ENCODE data around the gene RBBP8.

The RBBP8 gene

GRCh38 chr18:23063502-23063901 lies 130.4 kb downstream of the RBBP8 start:
- no peak overlapping the region for H3K4me3 ChIP-seq (replicated peaks in 1 of 2; ENCODE audit: low read depth in 2 of 2, low read length in 2 of 2)
- DNase-seq (ENCODE audit: low read depth in 2 of 2): no peak
- no peak for TF ChIP-seq CTCF (IDR thresholded peaks at IDR 0.05; ENCODE audit: low read depth, low read length)

- TF ChIP-seq CTCF (IDR thresholded peaks at IDR 0.05; ENCODE audit: low read depth, low read length): no peak
- no peak for DNase-seq (ENCODE audit: low read depth in 2 of 2)
- no peak overlapping the region for H3K4me3 ChIP-seq (replicated peaks in 1 of 2; ENCODE audit: low read depth in 2 of 2, low read length in 2 of 2)
Observed at GRCh38 chr18:23065234-23065806, 132.2 kb downstream of the RBBP8 start.

- no peak overlapping the region for H3K4me3 ChIP-seq (replicated peaks in 1 of 2; ENCODE audit: low read depth in 2 of 2, low read length in 2 of 2)
- no peak for TF ChIP-seq CTCF (IDR thresholded peaks at IDR 0.05; ENCODE audit: low read depth, low read length)
- no peak for DNase-seq (ENCODE audit: low read depth in 2 of 2)
Observed at GRCh38 chr18:23066060-23066459, 132.9 kb downstream of the RBBP8 start.

- no peak overlapping the region for H3K4me3 ChIP-seq (replicated peaks in 1 of 2; ENCODE audit: low read depth in 2 of 2, low read length in 2 of 2)
- no peak for DNase-seq (ENCODE audit: low read depth in 2 of 2)
- no peak for TF ChIP-seq CTCF (IDR thresholded peaks at IDR 0.05; ENCODE audit: low read depth, low read length)
Observed at GRCh38 chr18:23066504-23067039, 133.4 kb downstream of the RBBP8 start.

- no peak overlapping the region for H3K4me3 ChIP-seq (replicated peaks in 1 of 2; ENCODE audit: low read depth in 2 of 2, low read length in 2 of 2)
- no peak for TF ChIP-seq CTCF (IDR thresholded peaks at IDR 0.05; ENCODE audit: low read depth, low read length)
- DNase-seq (ENCODE audit: low read depth in 2 of 2): peak in 1 of 2 donors; percentile 51
Observed at GRCh38 chr18:23067236-23067635, 134.1 kb downstream of the RBBP8 start.

GRCh38 chr18:23068011-23068410 lies 134.9 kb downstream of the RBBP8 start:
- no peak for DNase-seq (ENCODE audit: low read depth in 2 of 2)
- no peak overlapping the region for H3K4me3 ChIP-seq (replicated peaks in 1 of 2; ENCODE audit: low read depth in 2 of 2, low read length in 2 of 2)
- TF ChIP-seq CTCF (IDR thresholded peaks at IDR 0.05; ENCODE audit: low read depth, low read length): no peak
